K562 (cell line): Measurements from ENCODE around the gene SMG5.

ENCODE experiments used
- GABPA ChIP-seq: fragments of 200-800 bp; sonication (Bioruptor generic); conservative IDR thresholded peaks from 2 replicates; pipeline ENCODE4 v1.6.1; 2016; ENCODE audit warnings: low read depth, missing genetic modification characterization, missing compliant biosample characterization
- GATAD2A ChIP-seq: fragments of 450-650 bp; IDR thresholded peaks from 2 replicates; pipeline ENCODE4 v1.6.1; 2017
- KLF13 ChIP-seq: fragments of 450-650 bp; IDR thresholded peaks from 2 replicates; pipeline ENCODE4 v1.6.1; 2016; ENCODE audit warnings: missing genetic modification characterization, low read depth, mild to moderate bottlenecking, missing compliant biosample characterization, moderate library complexity, borderline replicate concordance
- SP2 ChIP-seq: IDR thresholded peaks from 2 replicates; pipeline ENCODE4 v1.6.1; 2011; ENCODE audit warnings: mild to moderate bottlenecking, low read depth, low read length, moderate library complexity; ENCODE audit not compliant: poor library complexity, severe bottlenecking; ENCODE audit errors: extremely low read depth
- ZFPM2 ChIP-seq: fragments of 250-450 bp; sonication (Bioruptor Pico); IDR thresholded peaks from 2 replicates; pipeline ENCODE4 v1.5.1; 2022; ENCODE audit warnings: mild to moderate bottlenecking
- ZKSCAN1 ChIP-seq: fragments of 150-350 bp; IDR thresholded peaks from 2 replicates; pipeline ENCODE4 v1.6.1; 2016; ENCODE audit warnings: low read depth, low read length
- ZNF384 ChIP-seq: IDR thresholded peaks from 2 replicates; pipeline ENCODE4 v1.6.1; 2012; ENCODE audit warnings: low read depth, low read length, improper control_type of control experiment
- TF ChIP-seq, protein P1 (sequence below): sonication (generic); formaldehyde crosslinking; IDR thresholded peaks from 2 replicates; pipeline ENCODE4 v1.8.0; 2022; ENCODE audit warnings: mild to moderate bottlenecking, missing genetic modification reagents
- TF ChIP-seq, protein P2 (sequence below), 3 experiments: IDR thresholded peaks in 2 of 3; conservative IDR thresholded peaks in 1 of 3; 2 replicates each; pipeline ENCODE4 v1.5.1; 2011 to 2012; ENCODE audit warnings: low read length in 3 of 3, mild to moderate bottlenecking in 3 of 3, control low read depth in 2 of 3, improper control_type of control experiment in 1 of 3, inconsistent platforms in 1 of 3, low read depth in 1 of 3, mixed read lengths in 1 of 3, moderate library complexity in 1 of 3; ENCODE audit not compliant: insufficient read depth in 2 of 3

DNA sequence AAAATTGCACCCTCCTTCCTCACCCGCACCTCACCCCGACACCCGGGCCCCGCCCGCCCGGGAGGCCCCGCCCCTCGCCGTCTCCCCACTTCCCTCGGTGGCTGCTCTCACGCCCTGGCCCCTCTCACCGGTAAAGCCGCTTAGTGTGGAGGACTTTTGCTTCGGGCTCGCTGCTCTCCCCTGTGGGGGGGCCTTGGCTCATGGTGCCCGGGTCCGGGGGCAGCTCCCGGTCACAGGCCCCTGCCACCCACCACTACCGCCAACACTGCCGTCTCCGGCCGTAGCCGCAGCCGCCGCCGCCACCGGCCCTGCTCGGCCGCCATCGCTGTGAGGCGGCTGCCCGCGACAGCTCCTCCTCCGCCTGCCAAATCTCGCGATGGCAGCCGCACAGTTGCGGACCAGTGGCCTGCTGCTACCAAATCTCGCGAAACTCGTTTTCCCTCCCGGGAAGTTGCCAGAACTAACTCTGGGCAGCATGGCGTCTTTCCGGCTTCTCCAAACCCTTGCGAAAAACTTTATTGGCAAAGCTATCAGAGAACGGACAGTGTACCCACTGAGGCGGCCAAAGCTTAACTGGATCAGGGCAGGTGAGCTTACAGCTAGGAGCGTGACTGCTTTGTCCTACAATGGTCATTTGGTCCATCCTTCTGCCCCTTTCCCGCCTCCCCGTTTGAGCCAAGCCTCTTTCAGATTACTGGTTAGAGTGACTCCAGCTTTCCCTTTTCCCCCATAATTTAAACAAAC, at the start of gene SMG5:
- TF ChIP-seq GABPA (tag) (peak; percentile 94), GATAD2A (no peak), ZFPM2 (CRISPR knock-in tag) (no peak), ZNF384 (peak; percentile 81), SP2 (no peak), ZKSCAN1 (peak; percentile 98), KLF13 (tag) (peak; percentile 76)
- TF ChIP-seq, protein P1, sequence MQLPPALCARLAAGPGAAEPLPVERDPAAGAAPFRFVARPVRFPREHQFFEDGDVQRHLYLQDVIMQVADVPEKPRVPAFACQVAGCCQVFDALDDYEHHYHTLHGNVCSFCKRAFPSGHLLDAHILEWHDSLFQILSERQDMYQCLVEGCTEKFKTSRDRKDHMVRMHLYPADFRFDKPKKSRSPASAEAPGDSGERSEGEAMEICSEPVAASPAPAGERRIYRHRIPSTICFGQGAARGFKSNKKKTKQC (CRISPR knock-in tag), result peak; percentile 70; the same call in 1 of the 2 replicates
- TF ChIP-seq, protein P2, sequence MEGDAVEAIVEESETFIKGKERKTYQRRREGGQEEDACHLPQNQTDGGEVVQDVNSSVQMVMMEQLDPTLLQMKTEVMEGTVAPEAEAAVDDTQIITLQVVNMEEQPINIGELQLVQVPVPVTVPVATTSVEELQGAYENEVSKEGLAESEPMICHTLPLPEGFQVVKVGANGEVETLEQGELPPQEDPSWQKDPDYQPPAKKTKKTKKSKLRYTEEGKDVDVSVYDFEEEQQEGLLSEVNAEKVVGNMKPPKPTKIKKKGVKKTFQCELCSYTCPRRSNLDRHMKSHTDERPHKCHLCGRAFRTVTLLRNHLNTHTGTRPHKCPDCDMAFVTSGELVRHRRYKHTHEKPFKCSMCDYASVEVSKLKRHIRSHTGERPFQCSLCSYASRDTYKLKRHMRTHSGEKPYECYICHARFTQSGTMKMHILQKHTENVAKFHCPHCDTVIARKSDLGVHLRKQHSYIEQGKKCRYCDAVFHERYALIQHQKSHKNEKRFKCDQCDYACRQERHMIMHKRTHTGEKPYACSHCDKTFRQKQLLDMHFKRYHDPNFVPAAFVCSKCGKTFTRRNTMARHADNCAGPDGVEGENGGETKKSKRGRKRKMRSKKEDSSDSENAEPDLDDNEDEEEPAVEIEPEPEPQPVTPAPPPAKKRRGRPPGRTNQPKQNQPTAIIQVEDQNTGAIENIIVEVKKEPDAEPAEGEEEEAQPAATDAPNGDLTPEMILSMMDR (IDR thresholded peaks at IDR 0.05 in 2 of 3, conservative IDR thresholded peaks at IDR 0.05 in 1 of 3; ENCODE audit: insufficient read depth in 2 of 3, low read depth in 1 of 3, low read length in 3 of 3), result peak in 1 of 3 experiments; percentile 39; a peak in 2 of 6 replicates
